Superior temporal gyrus (tissue), 1 donor: ENCODE measurements around the gene SLC25A2.
"Not testable (repeated sequence)": the region's sequence is repeated elsewhere in the genome, so short reads cannot be mapped to it uniquely, and the experiment has no call there.

Source experiments
- DNase-seq: peaks from one replicate; pipeline ENCODE4 v3.0.0-alpha.2; 2016; ENCODE audit errors: extremely low spot score

The SLC25A2 gene

DNA sequence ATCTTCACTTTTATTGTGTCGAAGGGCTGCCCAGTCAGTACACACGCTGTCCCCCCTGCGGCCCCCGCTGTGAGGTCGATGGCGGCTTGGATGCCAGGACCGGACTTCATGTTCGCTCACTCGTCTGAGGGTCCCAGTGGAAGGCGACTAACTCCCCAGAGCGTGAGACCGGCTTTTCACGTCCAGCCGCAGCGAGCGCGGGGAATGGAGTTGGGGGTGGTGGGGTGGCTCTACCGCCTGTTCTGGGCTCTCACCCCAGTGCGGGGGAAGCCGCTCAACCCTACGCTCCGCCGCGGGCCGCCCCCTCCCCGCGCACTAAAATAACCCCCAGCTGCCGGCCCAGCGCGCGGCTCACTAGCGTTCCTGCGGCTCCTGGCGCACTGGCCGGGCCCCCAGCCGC lies at the start of gene SLC25A2:
TSS of gene SLC25A2 (minus strand) at position 294 of the 400 bp plus-strand sequence. CDS start at position 110, 184 bp downstream.
- DNase-seq, result no peak

DNA sequence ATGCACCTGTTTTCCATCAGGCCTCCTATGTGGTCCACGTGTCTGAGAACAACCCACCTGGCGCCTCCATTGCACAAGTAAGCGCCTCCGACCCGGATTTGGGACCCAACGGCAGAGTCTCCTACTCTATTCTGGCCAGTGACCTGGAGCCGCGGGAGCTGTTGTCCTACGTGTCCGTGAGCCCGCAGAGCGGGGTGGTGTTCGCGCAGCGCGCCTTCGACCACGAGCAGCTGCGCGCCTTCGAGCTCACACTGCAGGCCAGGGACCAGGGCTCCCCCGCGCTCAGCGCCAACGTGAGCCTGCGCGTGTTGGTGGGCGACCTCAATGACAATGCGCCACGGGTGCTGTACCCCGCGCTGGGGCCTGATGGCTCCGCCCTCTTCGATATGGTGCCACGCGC lies 47.7 kb upstream of the SLC25A2 start:
- DNase-seq, result no peak

DNA sequence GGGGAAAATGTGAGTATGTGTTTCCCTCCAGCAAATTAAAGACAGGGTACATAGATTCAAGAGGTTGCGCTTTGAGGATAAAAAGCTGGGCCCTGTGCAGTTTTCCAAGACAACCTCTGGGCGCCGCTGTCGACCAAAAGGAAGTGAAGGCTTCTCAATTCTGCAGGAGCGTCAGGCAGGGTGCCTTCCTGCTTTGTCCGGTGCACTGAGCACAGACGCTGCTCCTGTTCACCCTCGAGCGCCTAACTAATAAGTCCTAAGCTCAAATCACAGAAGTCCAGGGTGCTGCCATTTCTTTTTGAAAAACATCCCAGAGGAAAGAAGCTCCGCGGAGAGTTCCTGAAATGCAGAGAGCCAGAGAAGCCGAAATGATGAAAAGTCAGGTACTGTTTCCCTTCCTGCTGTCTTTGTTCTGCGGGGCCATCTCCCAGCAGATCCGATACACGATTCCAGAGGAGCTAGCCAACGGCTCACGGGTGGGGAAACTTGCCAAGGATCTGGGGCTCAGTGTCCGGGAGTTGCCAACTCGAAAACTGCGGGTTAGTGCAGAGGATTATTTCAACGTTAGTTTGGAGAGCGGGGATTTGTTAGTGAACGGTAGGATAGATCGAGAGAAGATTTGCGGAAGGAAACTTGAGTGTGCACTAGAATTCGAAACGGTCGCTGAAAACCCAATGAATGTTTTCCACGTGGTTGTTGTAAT lies 46.2 kb upstream of the SLC25A2 start, which contains the start of gene PCDHGB1:
TSS of gene PCDHGB1 (plus strand) at position 183 of the 703 bp plus-strand sequence. CDS start at position 345, 162 bp downstream.
- DNase-seq, result peak; percentile 25

DNA sequence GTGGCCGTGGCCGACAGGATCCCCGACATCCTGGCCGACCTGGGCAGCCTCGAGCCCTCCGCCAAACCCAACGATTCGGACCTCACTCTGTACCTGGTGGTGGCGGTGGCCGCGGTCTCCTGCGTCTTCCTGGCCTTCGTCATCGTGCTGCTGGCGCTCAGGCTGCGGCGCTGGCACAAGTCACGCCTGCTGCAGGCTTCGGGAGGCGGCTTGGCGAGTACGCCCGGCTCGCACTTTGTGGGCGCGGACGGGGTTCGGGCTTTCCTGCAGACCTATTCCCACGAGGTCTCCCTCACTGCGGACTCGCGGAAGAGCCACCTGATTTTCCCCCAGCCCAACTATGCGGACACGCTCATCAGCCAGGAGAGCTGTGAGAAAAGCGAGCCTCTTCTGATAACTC lies 42.2 kb upstream of the SLC25A2 start:
- DNase-seq, result not testable (repeated sequence)

DNA sequence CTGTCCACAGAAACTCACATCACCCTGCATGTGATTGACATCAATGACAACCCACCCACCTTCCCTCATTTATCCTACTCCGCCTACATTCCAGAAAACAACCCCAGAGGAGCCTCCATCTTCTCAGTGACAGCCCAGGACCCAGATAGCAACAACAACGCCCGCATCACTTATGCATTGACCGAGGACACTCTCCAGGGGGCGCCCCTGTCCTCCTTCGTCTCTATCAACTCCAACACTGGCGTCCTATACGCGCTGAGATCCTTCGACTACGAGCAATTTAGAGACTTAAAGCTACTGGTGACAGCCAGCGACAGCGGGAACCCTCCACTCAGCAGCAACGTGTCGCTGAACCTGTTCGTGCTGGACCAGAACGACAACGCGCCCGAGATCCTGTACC lies 41.5 kb upstream of the SLC25A2 start:
- no peak for DNase-seq

DNA sequence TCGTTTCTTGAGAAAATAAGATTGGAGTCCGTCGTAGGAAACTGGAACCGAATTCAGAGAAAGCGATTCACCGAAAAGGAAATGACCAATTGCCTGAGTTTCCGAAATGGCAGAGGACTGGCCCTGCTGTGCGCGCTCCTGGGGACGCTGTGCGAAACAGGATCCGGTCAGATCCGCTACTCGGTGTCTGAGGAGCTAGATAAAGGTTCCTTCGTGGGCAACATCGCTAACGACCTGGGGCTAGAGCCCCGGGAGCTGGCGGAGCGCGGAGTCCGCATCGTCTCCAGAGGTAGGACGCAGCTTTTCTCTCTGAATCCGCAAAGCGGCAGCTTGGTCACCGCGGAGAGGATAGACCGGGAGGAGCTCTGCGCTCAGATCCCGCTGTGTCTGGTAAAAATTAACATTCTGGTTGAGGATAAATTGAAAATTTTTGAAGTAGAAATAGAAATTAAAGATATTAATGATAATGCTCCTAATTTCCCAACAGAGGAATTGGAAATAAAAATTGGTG lies 40.2 kb upstream of the SLC25A2 start:
- no peak for DNase-seq

DNA sequence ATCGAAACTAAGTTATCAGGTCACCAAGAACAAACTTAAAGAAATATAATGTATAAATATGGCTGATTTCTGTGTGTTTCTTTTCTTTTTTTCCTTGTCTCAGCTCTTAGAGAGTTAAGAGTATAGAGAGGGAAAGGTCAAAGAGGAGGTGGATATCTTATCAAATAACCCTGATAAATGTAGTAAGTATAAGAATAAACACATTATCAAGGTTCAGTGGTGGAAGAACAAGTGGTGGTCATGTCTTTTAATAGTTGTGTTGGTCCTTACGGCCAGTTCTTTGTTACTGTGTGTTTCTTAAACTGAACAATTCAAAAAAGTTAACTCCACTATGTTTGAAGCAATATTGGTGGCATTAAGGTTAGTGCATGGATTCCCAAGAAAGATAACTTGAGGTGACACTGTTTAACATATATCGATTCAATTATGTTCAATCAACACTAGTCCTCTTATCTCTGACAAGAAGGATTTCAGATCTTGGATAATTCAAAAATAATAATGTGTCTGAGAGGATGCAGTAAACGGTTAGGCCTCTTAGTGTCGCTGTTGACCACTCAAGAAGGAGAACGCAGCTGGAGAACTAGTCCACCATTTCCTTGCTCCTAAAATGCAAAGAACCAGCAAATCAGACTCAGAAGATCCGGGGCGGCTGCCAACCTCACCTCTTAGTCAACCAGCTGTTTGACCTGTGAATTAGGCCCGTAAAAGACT lies 39.5 kb upstream of the SLC25A2 start, which contains the start of gene PCDHGA3:
TSS of gene PCDHGA3 (plus strand) at position 588 of the 711 bp plus-strand sequence. CDS start 205 bp downstream, outside the sequence.
- no peak for DNase-seq

DNA sequence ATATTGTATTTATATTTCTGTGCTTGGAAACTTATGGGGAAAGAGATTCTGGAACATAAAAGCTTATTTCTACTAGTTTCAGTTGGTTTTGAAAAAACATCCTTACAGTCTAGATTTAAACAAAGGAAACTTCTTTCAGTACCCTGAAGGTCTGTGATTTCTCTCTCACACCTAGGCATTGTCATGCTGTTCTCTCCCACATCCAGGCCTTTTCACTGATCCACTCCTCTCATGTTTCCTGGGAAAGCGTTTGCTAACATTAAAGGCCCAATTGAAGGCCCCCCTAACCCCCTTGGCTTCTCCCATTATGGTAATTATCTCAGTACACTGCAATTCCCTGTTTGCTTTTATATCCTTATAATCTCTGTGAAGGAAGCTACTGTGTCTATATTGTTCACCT lies 38.9 kb upstream of the SLC25A2 start:
- DNase-seq, result no peak

DNA sequence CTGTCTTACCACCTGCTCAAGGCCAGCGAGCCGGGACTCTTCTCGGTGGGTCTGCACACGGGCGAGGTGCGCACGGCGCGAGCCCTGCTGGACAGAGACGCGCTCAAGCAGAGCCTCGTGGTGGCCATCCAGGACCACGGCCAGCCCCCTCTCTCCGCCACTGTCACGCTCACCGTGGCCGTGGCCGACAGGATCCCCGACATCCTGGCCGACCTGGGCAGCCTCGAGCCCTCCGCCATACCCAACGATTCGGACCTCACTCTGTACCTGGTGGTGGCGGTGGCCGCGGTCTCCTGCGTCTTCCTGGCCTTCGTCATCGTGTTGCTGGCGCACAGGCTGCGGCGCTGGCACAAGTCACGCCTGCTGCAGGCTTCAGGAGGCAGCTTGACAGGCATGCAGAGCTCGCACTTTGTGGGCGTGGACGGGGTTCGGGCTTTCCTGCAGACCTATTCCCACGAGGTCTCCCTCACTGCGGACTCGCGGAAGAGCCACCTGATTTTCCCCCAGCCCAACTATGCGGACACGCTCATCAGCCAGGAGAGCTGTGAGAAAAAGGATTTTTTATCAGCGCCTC lies 37.0 kb upstream of the SLC25A2 start:
- DNase-seq, result not testable (repeated sequence)

DNA sequence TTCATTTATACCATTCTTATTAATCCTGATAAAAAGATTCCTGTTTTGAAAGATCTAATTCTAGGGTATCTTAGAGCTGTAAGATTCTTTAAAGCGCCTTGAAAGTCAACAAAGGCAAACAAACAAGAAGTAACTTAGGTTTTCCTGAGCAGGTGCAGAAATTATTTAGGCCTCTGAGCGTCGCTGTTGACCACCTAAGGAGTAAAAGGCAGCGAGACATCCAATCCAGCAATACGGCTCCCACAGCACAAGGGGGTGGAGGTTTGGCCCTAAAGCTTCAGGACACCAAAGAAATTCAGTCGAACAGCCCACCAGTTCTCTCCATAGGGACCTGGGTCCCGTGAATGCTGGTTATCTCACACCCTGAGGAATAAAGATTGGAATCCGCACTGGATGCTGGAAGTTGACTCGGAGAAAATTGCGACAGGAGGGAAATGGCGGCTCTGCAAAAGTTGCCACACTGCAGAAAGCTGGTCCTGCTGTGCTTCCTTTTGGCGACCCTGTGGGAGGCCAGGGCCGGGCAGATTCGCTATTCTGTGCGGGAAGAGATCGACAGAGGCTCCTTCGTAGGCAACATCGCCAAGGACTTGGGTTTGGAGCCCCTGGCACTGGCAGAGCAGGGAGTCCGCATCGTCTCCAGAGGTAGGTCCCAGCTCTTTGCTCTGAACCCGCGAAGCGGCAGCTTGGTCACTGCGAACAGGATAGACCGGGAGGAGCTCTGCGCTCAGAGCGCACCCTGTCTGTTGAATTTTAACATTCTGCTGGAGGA lies 34.9 kb upstream of the SLC25A2 start, which contains the start of gene PCDHGA2:
TSS of gene PCDHGA2 (plus strand) at position 223 of the 769 bp plus-strand sequence.
- DNase-seq, result no peak

DNA sequence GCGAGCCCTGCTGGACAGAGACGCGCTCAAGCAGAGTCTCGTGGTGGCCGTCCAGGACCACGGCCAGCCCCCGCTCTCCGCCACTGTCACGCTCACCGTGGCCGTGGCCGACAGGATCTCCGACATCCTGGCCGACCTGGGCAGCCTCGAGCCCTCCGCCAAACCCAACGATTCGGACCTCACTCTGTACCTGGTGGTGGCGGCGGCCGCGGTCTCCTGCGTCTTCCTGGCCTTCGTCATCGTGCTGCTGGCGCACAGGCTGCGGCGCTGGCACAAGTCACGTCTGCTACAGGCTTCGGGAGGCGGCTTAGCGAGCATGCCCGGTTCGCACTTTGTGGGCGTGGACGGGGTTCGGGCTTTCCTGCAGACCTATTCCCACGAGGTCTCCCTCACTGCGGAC lies 28.7 kb upstream of the SLC25A2 start:
- not testable (repeated sequence) for DNase-seq

DNA sequence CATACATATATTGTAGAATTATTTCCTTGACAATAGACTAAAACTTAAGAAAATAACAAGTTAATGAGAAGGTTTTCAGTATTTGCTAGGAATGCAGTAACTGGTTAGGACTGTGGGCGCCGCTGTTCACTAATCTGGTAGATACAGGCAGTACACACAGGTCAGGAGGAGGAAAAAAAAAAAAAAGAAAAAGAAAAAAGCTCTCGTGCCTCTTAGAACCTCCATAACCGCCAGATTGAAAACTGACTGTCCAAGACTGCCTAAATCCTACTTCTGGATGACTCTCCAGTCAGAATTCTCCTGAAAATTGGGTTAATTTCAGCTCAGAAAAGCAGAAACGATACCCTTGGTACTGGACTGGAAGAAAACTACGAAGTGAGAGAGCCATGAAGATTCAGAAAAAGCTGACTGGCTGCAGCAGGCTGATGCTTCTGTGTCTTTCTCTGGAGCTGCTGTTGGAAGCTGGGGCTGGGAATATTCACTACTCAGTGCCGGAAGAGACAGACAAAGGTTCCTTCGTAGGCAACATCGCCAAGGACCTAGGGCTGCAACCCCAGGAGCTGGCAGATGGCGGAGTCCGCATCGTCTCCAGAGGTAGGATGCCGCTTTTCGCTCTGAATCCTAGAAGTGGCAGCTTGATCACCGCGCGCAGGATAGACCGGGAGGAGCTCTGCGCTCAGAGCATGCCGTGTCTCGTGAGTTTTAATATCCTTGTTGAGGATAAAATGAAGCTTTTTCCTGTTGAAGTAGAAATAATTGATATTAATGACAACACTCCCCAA lies 26.6 kb upstream of the SLC25A2 start, which contains the start of gene PCDHGA1:
TSS of gene PCDHGA1 (plus strand) at position 216 of the 782 bp plus-strand sequence.
- DNase-seq, result no peak

DNA sequence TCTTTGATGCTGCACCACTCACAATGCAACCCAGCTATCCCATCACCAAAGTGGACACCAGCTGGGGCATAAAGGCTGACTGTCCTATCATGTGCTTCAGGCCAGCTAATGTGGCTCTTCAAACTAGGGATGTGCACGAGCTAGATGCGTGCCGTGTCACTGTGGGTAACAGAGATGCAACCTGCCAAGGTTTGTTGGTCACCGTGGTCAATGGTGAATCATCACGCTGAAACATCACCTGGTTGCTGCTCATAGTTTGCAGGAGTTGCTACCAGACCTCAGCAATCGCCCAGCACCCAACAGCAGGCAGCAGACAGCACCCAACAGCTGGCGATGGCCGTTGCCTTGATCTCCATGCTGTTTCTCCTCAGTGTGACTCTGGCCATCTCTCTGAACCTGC lies 24.4 kb upstream of the SLC25A2 start:
- DNase-seq, result no peak

DNA sequence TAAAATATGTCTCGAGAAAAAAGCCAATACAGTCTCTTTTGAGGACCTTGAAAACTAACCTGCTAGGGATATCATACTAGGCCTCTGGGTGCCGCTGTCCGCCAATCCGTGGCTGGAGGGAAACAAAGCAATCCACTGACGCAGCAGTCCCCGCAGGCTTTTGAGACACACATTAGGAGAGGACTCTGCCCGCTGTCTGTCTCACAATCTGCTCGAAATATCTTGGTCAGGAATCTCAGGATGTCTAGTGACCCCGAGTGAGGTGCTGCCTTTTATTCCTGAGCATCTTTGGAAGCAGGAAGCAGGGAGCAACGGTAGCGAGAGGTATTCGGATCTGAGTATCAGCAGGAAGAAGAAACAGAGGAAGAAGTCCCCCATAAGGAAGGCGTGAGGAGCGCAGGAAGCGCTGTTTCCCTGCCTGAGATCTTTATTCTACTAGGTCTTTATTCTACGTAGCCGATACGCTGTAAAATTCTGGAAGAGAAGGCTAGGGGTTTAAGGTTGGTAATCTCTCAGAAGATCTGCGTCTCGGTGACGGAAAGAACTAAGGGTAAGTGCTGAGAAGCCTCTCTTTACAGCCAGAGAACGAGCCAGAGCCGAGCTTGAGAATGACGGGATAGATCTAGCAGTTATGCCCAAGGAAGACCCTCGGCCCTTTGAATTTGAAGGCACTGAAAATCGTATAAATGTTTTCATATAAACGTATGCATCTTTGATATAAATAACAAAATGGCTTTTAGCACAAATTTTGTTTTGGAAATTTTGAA lies 22.4 kb upstream of the SLC25A2 start:
- DNase-seq, result peak; percentile 85

DNA sequence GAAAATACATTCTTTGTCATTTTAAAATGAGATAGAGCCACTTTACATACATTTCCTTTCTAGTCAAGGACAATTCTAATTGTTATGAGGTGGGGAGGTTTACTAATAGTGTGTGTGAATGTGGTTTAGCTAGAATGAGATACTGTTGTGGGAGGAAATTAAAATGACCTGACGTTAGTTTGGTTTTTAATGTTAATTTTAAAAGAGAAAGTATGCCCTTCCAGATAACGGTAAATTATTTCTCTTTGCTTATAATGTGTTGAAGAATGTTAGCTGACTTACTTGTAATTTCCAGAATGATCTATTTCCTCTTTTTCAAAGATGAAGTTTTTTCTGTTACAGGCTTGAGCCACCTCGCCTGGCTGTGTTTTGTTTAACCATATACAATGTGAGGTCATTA lies 18.4 kb upstream of the SLC25A2 start:
- DNase-seq, result no peak

DNA sequence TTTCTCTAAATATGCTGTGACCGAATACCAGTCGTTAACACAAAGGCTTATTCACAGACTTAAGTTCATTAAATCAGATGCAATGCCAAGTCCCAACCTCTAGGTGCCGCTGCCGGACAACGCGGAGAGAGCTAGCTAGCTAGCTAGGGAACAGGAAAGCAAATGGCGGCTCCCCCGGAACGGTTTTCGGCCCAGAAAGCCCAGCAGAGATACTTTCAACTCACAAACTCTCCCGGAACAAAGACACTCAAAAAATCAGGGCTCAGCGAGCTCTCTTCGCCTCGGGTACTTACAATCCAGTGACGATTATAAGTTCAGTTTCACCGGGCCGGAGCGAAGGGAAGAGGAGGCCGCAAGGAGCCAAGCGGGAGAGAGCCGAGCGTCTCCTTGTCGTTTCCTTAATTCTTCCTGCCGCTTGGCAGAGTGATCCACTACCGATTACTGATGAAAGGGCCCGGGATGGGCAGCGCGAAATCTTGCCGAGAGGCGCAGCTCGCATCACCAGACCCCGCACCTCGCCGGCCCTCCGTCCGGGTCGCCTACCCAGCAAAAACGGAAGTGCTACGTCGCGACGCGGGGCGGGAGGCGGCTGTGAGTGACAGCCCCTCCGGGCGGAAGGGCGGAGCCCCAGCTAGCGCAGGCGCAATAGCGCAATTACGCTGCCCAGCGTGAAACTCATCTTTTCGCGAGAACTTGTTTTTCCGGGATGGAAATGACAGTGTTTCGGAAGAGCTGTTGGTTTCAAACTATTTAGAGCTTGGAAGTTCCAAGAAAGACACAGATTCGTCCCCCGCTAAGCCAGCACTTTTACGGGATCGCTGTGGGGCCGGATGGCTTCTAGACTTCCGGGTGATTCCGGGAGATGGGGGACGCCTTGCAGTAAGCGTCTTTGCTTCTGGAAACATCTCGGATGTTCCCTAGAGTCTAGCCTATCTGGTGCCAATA lies 16.6 kb upstream of the SLC25A2 start, which contains the start of gene TAF7:
TSS of gene TAF7 (minus strand) at position 560 of the 945 bp plus-strand sequence. CDS start 740 bp downstream, outside the sequence.
- DNase-seq, result peak; percentile 95

DNA sequence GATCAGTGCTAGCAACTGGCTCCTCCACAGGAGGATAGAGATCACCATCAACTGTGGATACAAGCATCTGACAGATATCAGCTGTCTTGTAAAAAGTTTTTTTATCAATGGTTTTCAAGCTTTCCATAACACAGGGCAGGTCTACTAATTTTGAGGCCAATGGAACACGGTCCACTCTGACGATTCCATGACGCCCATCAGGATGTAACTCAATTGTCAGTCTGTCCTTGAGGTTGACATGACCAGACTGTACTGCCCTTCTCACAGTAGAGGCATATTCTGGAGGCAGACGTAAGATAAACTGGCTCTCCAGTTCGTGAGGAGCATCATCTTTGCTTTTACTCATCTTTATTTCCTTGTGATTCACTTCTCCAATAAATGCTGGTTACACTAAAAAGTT lies 15.8 kb upstream of the SLC25A2 start:
- no peak for DNase-seq

DNA sequence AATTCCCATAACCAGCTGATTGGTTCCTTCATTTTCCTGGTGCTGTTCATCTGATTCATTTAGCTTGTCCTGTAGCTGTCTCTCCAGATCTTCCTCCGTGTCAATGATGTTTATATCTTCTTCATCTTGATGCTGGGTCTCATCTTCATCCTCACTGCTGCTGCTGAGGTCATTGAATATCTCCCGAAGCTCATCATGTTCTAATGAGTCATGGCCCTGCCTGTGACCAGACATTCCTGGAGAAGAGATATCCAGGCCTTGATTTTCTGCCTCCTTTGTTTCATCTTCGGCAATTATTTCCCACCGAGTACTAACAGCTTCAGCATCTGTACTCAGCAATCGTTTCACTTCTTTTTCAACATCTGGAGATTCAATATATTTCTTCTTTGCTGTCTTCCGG lies 15.4 kb upstream of the SLC25A2 start:
- no peak for DNase-seq

DNA sequence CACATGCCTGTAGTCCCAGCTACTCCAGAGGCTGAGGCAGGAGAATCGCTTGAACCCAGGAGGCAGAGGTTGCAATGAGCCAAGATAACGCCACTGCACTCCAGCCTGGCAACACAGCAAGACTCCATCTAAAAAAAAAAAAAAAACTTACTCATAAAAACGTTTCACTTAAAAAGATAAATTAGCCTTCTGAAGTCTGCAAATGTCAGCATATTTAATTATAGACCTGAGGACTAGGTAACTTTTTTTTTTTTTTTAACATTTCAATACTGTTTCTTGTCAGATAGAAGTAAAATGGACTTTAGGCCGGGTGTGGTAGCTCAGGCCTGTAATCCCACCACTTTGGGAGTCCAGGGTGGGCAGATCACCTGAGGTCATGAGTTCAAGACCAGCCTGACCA lies 13.1 kb upstream of the SLC25A2 start:
- DNase-seq, result not testable (repeated sequence)
